Liver (tissue), 4 donors: ENCODE measurements around the gene FBXO21. TPM values are rescaled to one million over a fixed set of nuclear protein-coding genes. Genes with fewer than 3 reads are reported as not detected.

Experiments
- polyA plus RNA-seq, 2 donors: library from polyadenylated mRNA; stranded (reverse) in 1 of 2; unstranded in 1 of 2; fragments of 200-250 nt in 1 of 2; fragments of >200 nt in 1 of 2; fragmentation: Nextera tagmentation in 1 of 2; extraction: Ambion mirVana in 1 of 2; gene quantifications; one replicate each; pipeline versions ENCODE4 v1.2.1 to v1.2.3, GENCODE V29; 2013 to 2015
- total RNA-seq, 2 donors: library from RNA; depleted of rRNA; stranded (reverse); fragments of >200 nt; gene quantifications; one replicate each; pipeline ENCODE4 v1.2.3, GENCODE V29; 2014
- donor health status: healthy.
- donor health status: healthy.
- donor health status: healthy.

Gene FBXO21
- total and polyA plus RNA-seq, 4 donors = 12.9 to 54.4 (median 21.1) TPM

Other genes with a start within 250 kb of the FBXO21 start
- gene TESC, start 91.1 kb downstream of the FBXO21 start, total RNA-seq = 10 to 100 TPM in 1 of 2 donors, 1 to 10 TPM in 1; 4.1 to 94.4 TPM
- gene TESC, start 91.1 kb downstream of the FBXO21 start, polyA plus RNA-seq = 1 to 10 TPM; 2.2 to 3.6 TPM
- under 1 TPM; under 0.01 to 0.08 TPM for gene NOS1, start 171.2 kb upstream of the FBXO21 start, total RNA-seq
- under 1 TPM in 1 of 2 donors, not detected in 1; 0.01 TPM for gene NOS1, start 171.2 kb upstream of the FBXO21 start, polyA plus RNA-seq